ENCODE data around the gene MINDY1. TPM values are rescaled to one million over a fixed set of nuclear protein-coding genes. Genes with fewer than 3 reads are reported as not detected.

Gene MINDY1
- total RNA-seq, 1 experiment from 2014 or later, result 15.8 TPM

GRCh38 chr1:150995460-150995859 is 11.2 kb downstream of the MINDY1 start:
- H3K4me3 ChIP-seq (ENCODE audit: low read depth in 2 of 2, low read length in 2 of 2), result no peak overlapping the region
- no TSS peak for BruUV-seq (replicated peaks)
- no peaks in the 10 kb centered on the region for H3K9me3 ChIP-seq (ENCODE audit: control insufficient read depth, insufficient read depth, low read depth, low read length)
- CTCF ChIA-PET, result interaction anchor here (0.6 to 1.8 kb wide), 7 partner anchors 9 to 241 kb away, joined by 3 to 13 read pairs (median 5); partner anchors contain the start of gene MINDY1
- intact Hi-C loops (cut with micrococcal nuclease; ENCODE audit: unreplicated experiment) (no loop called here), in situ Hi-C loops (cut with HindIII; ENCODE audit: low pct_unique_long_range_greater_than_20kb, low sequenced_read_pairs) (no loop called here)
- peaks cover 5% of the 10 kb centered on the region; the same call in 1 of the 2 replicates for H3K4me1 ChIP-seq (ENCODE audit: control insufficient read depth, insufficient read depth, low read length)
- no peak for TF ChIP-seq SIN3A (IDR thresholded peaks at IDR 0.05; ENCODE audit: borderline replicate concordance, insufficient read depth, low read depth, low read length)
- TF ChIP-seq POLR2AphosphoS5 (IDR thresholded peaks at IDR 0.05; ENCODE audit: low read depth, low read length), result no peak
- TF ChIP-seq REST (IDR thresholded peaks at IDR 0.05; ENCODE audit: insufficient read depth in 1 of 2, low read depth in 2 of 2, low read length in 1 of 2), result no peak
- TF ChIP-seq CTCF (IDR thresholded peaks at IDR 0.05), result no peak
- no peak for TF ChIP-seq TCF7L2 (IDR thresholded peaks at IDR 0.05; ENCODE audit: low read depth, low read length)
- no peaks in the 10 kb centered on the region for H3K36me3 ChIP-seq (ENCODE audit: control insufficient read depth, insufficient read depth, low read length)
- ATAC-seq (no peak), DNase-seq (ENCODE audit: low read depth, low spot score) (no peak)
- POLR2A ChIA-PET, result interaction anchor here (0.6 kb wide), 1 partner anchor 32 kb away, joined by 3 read pairs; no protein-coding TSS in a partner anchor
- H3K27me3 ChIP-seq (ENCODE audit: control insufficient read depth, insufficient read depth, low read length), result no peaks in the 10 kb centered on the region
- H3K27ac ChIP-seq (ENCODE audit: low read length), result no peak overlapping the region

- DNase-seq (ENCODE audit: low read depth, low spot score) (no peak), ATAC-seq (no peak)
- Histone ChIP-seq H3K4me3 (ENCODE audit: low read depth in 2 of 2, low read length in 2 of 2) (no peak overlapping the region), H3K9me3 (ENCODE audit: control insufficient read depth, insufficient read depth, low read depth, low read length) (no peaks in the 10 kb centered on the region), H3K4me1 (ENCODE audit: control insufficient read depth, insufficient read depth, low read length) (peaks cover 5% of the 10 kb centered on the region; the same call in 1 of the 2 replicates), H3K27ac (ENCODE audit: low read length) (no peak overlapping the region), H3K36me3 (ENCODE audit: control insufficient read depth, insufficient read depth, low read length) (no peaks in the 10 kb centered on the region), H3K27me3 (ENCODE audit: control insufficient read depth, insufficient read depth, low read length) (no peaks in the 10 kb centered on the region)
- BruUV-seq (replicated peaks), result no TSS peak
- TF ChIP-seq POLR2AphosphoS5 (IDR thresholded peaks at IDR 0.05; ENCODE audit: low read depth, low read length), result no peak
- no peak for TF ChIP-seq TCF7L2 (IDR thresholded peaks at IDR 0.05; ENCODE audit: low read depth, low read length)
- no peak for TF ChIP-seq CTCF (IDR thresholded peaks at IDR 0.05)
- no peak for TF ChIP-seq SIN3A (IDR thresholded peaks at IDR 0.05; ENCODE audit: borderline replicate concordance, insufficient read depth, low read depth, low read length)
- TF ChIP-seq REST (IDR thresholded peaks at IDR 0.05; ENCODE audit: insufficient read depth in 1 of 2, low read depth in 2 of 2, low read length in 1 of 2), result no peak
- intact Hi-C loops (cut with micrococcal nuclease; ENCODE audit: unreplicated experiment), result no loop called here
- CTCF ChIA-PET, result interaction anchor here (0.5 kb wide), 1 partner anchor 606 kb away, joined by 5 read pairs; no protein-coding TSS in a partner anchor
- POLR2A ChIA-PET, result no interaction called here
- in situ Hi-C loops (cut with HindIII; ENCODE audit: low pct_unique_long_range_greater_than_20kb, low sequenced_read_pairs), result no loop called here
These were observed 12.5 kb downstream of the MINDY1 start for GRCh38 chr1:150994248-150994647.
